ENCODE data around the gene PRLHR. TPM values are rescaled to one million over a fixed set of nuclear protein-coding genes. Genes with fewer than 3 reads are reported as not detected.

Gene PRLHR
- total and polyA plus RNA-seq, 10 of the 15 experiments (the other 5 are each of a cell fraction or from before 2014, with no cell fraction given): not detected

GRCh38 chr10:118567701-118568248, 27.7 kb downstream of the PRLHR start (continued):
- TF ChIP-seq HSF1 (IDR thresholded peaks at IDR 0.05; ENCODE audit: low read depth, low read length): no peak
- no peak for TF ChIP-seq ZNF592 (IDR thresholded peaks at IDR 0.05)
- TF ChIP-seq RBBP5 (conservative IDR thresholded peaks at IDR 0.05): no peak
- no peak for TF ChIP-seq KLF5 (IDR thresholded peaks at IDR 0.05; ENCODE audit: partially characterized antibody)
- no peak for TF ChIP-seq PAX8 (IDR thresholded peaks at IDR 0.05)
- no peak for TF ChIP-seq HCFC1 (IDR thresholded peaks at IDR 0.05; ENCODE audit: low read length)

GRCh38 chr10:118566911-118567310, 28.5 kb downstream of the PRLHR start:
- in situ Hi-C loops (cut with MboI): loop anchor here (5.0 to 25.0 kb wide), 3 partner anchors 160 to 620 kb away; partner anchors contain the start of gene PRDX3
- Histone ChIP-seq H4K20me1 (ENCODE audit: control insufficient read depth, insufficient read depth) (no peaks in the 10 kb centered on the region), H3K4me1 (ENCODE audit: control insufficient read depth, insufficient read depth, low read length) (no peaks in the 10 kb centered on the region), H3K27me3 (replicated peaks in 1 of 2; ENCODE audit: control insufficient read depth in 2 of 2, insufficient read depth in 2 of 2, low read length in 1 of 2) (no peaks in the 10 kb centered on the region; a peak in 3 of 4 replicates), H3K79me2 (ENCODE audit: control insufficient read depth, insufficient read depth, low read length) (no peaks in the 10 kb centered on the region), H3K27ac (ENCODE audit: control insufficient read depth, insufficient read depth) (no peak overlapping the region), H3K4me2 (ENCODE audit: control insufficient read depth, insufficient read depth) (no peak overlapping the region), H3K9ac (ENCODE audit: control insufficient read depth, insufficient read depth, low read length) (no peak overlapping the region), H2AFZ (ENCODE audit: control insufficient read depth, low read depth, low read length) (no peak overlapping the region), H3K36me3 (ENCODE audit: control insufficient read depth in 2 of 2, insufficient read depth in 2 of 2, low read length in 1 of 2) (no peaks in the 10 kb centered on the region), H3K9me3 (replicated peaks; ENCODE audit: control insufficient read depth, insufficient read depth, low read length) (no peaks in the 10 kb centered on the region), H3K4me3 (no peak overlapping the region)
- ChIA-PET CTCF (interaction anchor here (0.6 to 4.7 kb wide), 5 partner anchors 152 to 283 kb away, joined by 3 to 72 read pairs (median 32); no protein-coding TSS in a partner anchor), POLR2A (no interaction called here), SMC1A (ENCODE audit: uncharacterized antibody, unreplicated experiment) (interaction anchor here (0.8 to 4.0 kb wide), 3 partner anchors 153 to 632 kb away, joined by 3 to 55 read pairs (median 4); no protein-coding TSS in a partner anchor), RAD21 (ENCODE audit: unreplicated experiment) (interaction anchor here (5.0 kb wide), 1 partner anchor 153 kb away, joined by 49 read pairs; no protein-coding TSS in a partner anchor)
- WGBS (ENCODE audit: insufficient coverage, insufficient replicate concordance, low lambda C conversion rate, missing lambda C conversion rate): 21% methylated on average over 8 of the region's 8 CpGs
- ATAC-seq: no peak
- intact Hi-C loops (cut with micrococcal nuclease; ENCODE audit: unreplicated experiment): no loop called here
- DNase-seq (ENCODE audit: low read depth, low spot score): no peak
- BruUV-seq (replicated peaks): no TSS peak
- no peak for FAIRE-seq
- TF ChIP-seq PML (IDR thresholded peaks at IDR 0.05; ENCODE audit: low read length): no peak
- no peak for TF ChIP-seq DPF2 (IDR thresholded peaks at IDR 0.05)
- no peak for TF ChIP-seq ZBTB11 (CRISPR knock-in tag; IDR thresholded peaks at IDR 0.05)
- TF ChIP-seq NFIC (IDR thresholded peaks at IDR 0.05; ENCODE audit: low read depth, low read length): no peak
- TF ChIP-seq POLR2AphosphoS5 (IDR thresholded peaks at IDR 0.05; ENCODE audit: low read length): no peak
- no peak for TF ChIP-seq SIX5 (IDR thresholded peaks at IDR 0.05; ENCODE audit: low read depth, low read length, severe bottlenecking)
